HL-60 (cell line): ENCODE data around the gene ANKZF1.

Experiments used
- DNase-seq, 2 experiments: peaks; one replicate each; pipeline ENCODE4 v3.0.0-alpha.2; 2010 to 2020; ENCODE audit warnings: low read depth in 1 of 2, low spot score in 1 of 2
- H3K27ac ChIP-seq: fragments of 250-450 bp; sonication (Bioruptor Pico); replicated peaks from 2 replicates; pipeline ENCODE4 v1.5.1; 2020; ENCODE audit warnings: mild to moderate bottlenecking, moderate library complexity
- H3K27me3 ChIP-seq: fragments of 250-450 bp; sonication (Bioruptor Pico); 2 replicates; pipeline ENCODE4 v1.5.1; 2021; ENCODE audit warnings: mild to moderate bottlenecking, moderate library complexity; ENCODE audit not compliant: insufficient read depth, poor library complexity, severe bottlenecking
- H3K4me3 ChIP-seq: replicated peaks from 2 replicates; pipeline ENCODE4 v1.5.1; 2011; ENCODE audit warnings: mild to moderate bottlenecking, control low read depth, low read length; ENCODE audit not compliant: insufficient read depth
- CTCF ChIP-seq: IDR thresholded peaks from one replicate; pipeline ENCODE4 v1.5.1; 2011; ENCODE audit warnings: low read length, control low read depth, inconsistent platforms; ENCODE audit not compliant: insufficient read depth
- GABPA ChIP-seq: IDR thresholded peaks from 2 replicates; pipeline ENCODE4 v1.6.1; 2012; ENCODE audit warnings: low read depth
- POLR2AphosphoS5 ChIP-seq: IDR thresholded peaks from 2 replicates; pipeline ENCODE4 v1.6.1; 2012; ENCODE audit warnings: low read depth
- REST ChIP-seq: IDR thresholded peaks from 2 replicates; pipeline ENCODE4 v1.6.1; 2012; ENCODE audit warnings: low read depth; ENCODE audit not compliant: insufficient replicate concordance
- SPI1 ChIP-seq: IDR thresholded peaks from 2 replicates; pipeline ENCODE4 v1.6.1; 2012; ENCODE audit warnings: low read depth, mild to moderate bottlenecking, borderline replicate concordance

ANKZF1 gene

DNA sequence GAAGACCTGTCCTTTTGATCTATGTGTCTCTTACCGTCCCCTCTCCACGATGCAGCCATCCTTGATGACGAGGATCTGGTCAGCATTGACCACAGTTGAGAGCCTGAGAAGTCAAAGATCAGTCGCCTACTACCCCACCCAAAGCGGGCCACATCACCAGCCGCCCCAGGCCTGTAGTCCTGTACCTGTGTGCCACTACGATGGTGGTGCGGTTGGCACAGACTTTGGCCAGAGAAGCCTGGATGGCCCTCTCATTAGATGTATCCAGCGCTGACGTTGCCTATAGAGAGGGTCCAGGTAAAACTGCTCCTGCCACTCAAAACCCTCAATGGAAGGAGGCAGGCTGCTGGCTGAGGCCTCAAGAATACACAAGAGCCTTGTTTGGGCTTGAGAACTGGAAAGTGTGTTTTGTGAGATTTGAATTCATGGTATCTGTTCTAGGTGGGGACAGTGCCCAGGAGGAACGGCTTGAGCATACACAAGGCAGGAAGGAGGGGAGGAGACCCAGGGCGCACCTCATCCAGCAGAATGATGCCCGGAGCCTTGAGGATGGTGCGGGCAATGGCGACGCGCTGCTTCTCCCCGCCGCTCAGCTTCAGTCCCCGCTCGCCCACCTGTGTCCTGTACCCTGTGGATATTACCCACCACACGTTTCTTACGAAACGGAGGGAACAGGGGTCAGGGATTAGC is 19.3 kb upstream of the ANKZF1 start:
- no peaks in the 10 kb centered on the region for H3K27me3 ChIP-seq
- no peak overlapping the region for H3K4me3 ChIP-seq
- TF ChIP-seq REST (no peak), GABPA (no peak), CTCF (no peak), SPI1 (no peak), POLR2AphosphoS5 (no peak)
- DNase-seq, result no peak
- H3K27ac ChIP-seq, result peak overlapping the region; percentile 57

- TF ChIP-seq POLR2AphosphoS5 (no peak), CTCF (no peak), REST (no peak), GABPA (no peak), SPI1 (no peak)
- Histone ChIP-seq H3K4me3 (no peak overlapping the region), H3K27ac (no peak overlapping the region), H3K27me3 (no peaks in the 10 kb centered on the region)
- DNase-seq, result no peak
Measured at GRCh38 chr2:219210886-219211362, 18.7 kb upstream of the ANKZF1 start.

DNA sequence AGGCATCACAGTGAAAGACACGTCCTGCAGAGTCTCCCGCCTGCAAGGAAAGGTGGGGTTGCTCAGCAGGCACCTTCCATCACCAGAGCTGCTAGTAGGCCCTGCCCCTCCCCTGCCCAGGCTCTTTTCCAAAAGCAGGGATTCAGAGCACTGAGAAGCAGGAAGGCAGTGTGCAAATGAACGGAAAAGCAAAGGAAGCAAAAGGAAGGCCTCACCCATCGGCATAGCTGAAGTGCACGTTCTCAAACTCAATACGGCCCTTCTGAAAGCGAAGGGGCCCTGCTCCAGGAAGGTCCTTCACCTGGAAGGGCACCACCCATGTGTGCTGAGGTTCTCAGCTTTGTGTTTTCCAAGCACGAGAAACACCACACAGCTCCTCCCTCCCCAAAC is 16.6 kb upstream of the ANKZF1 start:
- no peak for TF ChIP-seq SPI1
- no peak for TF ChIP-seq REST
- no peak for TF ChIP-seq GABPA
- no peak for TF ChIP-seq POLR2AphosphoS5
- no peak for TF ChIP-seq CTCF
- Histone ChIP-seq H3K4me3 (no peak overlapping the region), H3K27me3 (no peaks in the 10 kb centered on the region), H3K27ac (no peak overlapping the region)
- no peak for DNase-seq
